ENCODE measurements around the gene PRR14.

- no peak for TF ChIP-seq EGR1 (IDR thresholded peaks at IDR 0.05; ENCODE audit: borderline replicate concordance, low read depth, low read length)
- TF ChIP-seq POLR2AphosphoS5 (IDR thresholded peaks at IDR 0.05; ENCODE audit: low read depth, low read length), result no peak
- no peak for TF ChIP-seq CTCF (IDR thresholded peaks at IDR 0.05; ENCODE audit: control extremely low read depth in 1 of 3, insufficient read depth in 1 of 3, low read depth in 1 of 3, low read length in 3 of 3)
- TF ChIP-seq GTF2F1 (IDR thresholded peaks at IDR 0.05; ENCODE audit: borderline replicate concordance, low read depth, low read length), result no peak
- no peak for TF ChIP-seq TCF12 (IDR thresholded peaks at IDR 0.05; ENCODE audit: low read depth, low read length)
- TF ChIP-seq MAFK (IDR thresholded peaks at IDR 0.05; ENCODE audit: low read depth, low read length), result no peak
- TF ChIP-seq GABPA (IDR thresholded peaks at IDR 0.05; ENCODE audit: borderline replicate concordance, insufficient read depth, low read length), result no peak
Measured at GRCh38 chr16:30647274-30647571, 3.5 kb upstream of the PRR14 start.

Data from H1 (cell line).